Neural cell (in vitro differentiated cells): ENCODE results near the gene RNF145. TPM values are rescaled to one million over a fixed set of nuclear protein-coding genes. Genes with fewer than 3 reads are reported as not detected.

Experiments
- H2AFZ ChIP-seq: fragments of 200-600, 300-800 bp; sonication (generic), shearing (Covaris generic); 2 replicates; pipeline ENCODE4 v1.6.0; 2014; ENCODE audit warnings: low read depth, mild to moderate bottlenecking, antibody characterized with exemption, low read length, moderate library complexity
- H3F3A ChIP-seq: fragments of 200-600 bp; shearing (Covaris generic); 2 replicates; pipeline ENCODE4 v1.6.1; 2016; ENCODE audit warnings: mild to moderate bottlenecking, moderate library complexity, mixed read lengths, antibody characterized with exemption, low read length; ENCODE audit not compliant: insufficient read depth, poor library complexity, severe bottlenecking
- H3K27ac ChIP-seq: fragments of 200-600, 300-800 bp; sonication (generic), shearing (Covaris generic); 2 replicates; pipeline ENCODE4 v1.5.1; 2014; ENCODE audit warnings: mild to moderate bottlenecking, low read length, moderate library complexity
- H3K27me3 ChIP-seq: fragments of 300-800, 200-600 bp; sonication (generic), shearing (Covaris generic); 2 replicates; pipeline ENCODE4 v1.6.0; 2014; ENCODE audit warnings: mild to moderate bottlenecking, low read depth, low read length, moderate library complexity; ENCODE audit not compliant: insufficient read depth
- H3K36me3 ChIP-seq: fragments of 300-800, 200-600 bp; sonication (generic), shearing (Covaris generic); 2 replicates; pipeline ENCODE4 v1.5.1; 2014; ENCODE audit warnings: mild to moderate bottlenecking, antibody characterized with exemption, low read length, moderate library complexity; ENCODE audit not compliant: insufficient read depth
- H3K4me2 ChIP-seq: fragments of 300-800, 200-600 bp; sonication (generic), shearing (Covaris generic); 2 replicates; pipeline ENCODE4 v1.6.0; 2014; ENCODE audit warnings: mild to moderate bottlenecking, low read length
- H3K4me3 ChIP-seq: fragments of 300-800, 200-600 bp; sonication (generic), shearing (Covaris generic); 2 replicates; pipeline ENCODE4 v1.5.1; 2014; ENCODE audit warnings: mild to moderate bottlenecking, low read length, moderate library complexity
- H3K79me2 ChIP-seq: fragments of 200-600 bp; shearing (Covaris generic); replicated peaks from 2 replicates; pipeline ENCODE4 v1.6.0; 2014; ENCODE audit warnings: mild to moderate bottlenecking, low read length, moderate library complexity; ENCODE audit not compliant: insufficient read depth
- H3K9ac ChIP-seq: fragments of 300-800, 200-600 bp; sonication (generic), shearing (Covaris generic); 2 replicates; pipeline ENCODE4 v1.6.1; 2016; ENCODE audit warnings: mild to moderate bottlenecking, low read length, mixed read lengths
- H3K9me2 ChIP-seq: fragments of 200-600 bp; shearing (Covaris generic); 2 replicates; pipeline ENCODE4 v1.6.1; 2016; ENCODE audit warnings: mild to moderate bottlenecking, low read length, mixed read lengths; ENCODE audit not compliant: insufficient read depth
- H3K9me3 ChIP-seq: fragments of 200-600, 300-800 bp; sonication (generic), shearing (Covaris generic); 2 replicates; pipeline ENCODE4 v1.6.1; 2016; ENCODE audit warnings: mild to moderate bottlenecking, mixed run types, low read length, moderate library complexity, mixed read lengths
- H4K20me1 ChIP-seq: fragments of 200-600 bp; shearing (Covaris generic); 2 replicates; pipeline ENCODE4 v1.6.1; 2016; ENCODE audit warnings: mild to moderate bottlenecking, mixed run types; ENCODE audit not compliant: insufficient read depth
- EP300 ChIP-seq: fragments of 450-650 bp; conservative IDR thresholded peaks from 2 replicates; pipeline ENCODE4 v1.6.1; 2014; ENCODE audit warnings: antibody characterized with exemption, mild to moderate bottlenecking, moderate library complexity; ENCODE audit not compliant: poor library complexity, severe bottlenecking
- EZH2 ChIP-seq: fragments of 200-600, 300-800 bp; shearing (Covaris generic), sonication (generic); IDR thresholded peaks from 2 replicates; pipeline ENCODE4 v1.6.1; 2014; ENCODE audit warnings: antibody characterized with exemption, low read length, borderline replicate concordance, mild to moderate bottlenecking; ENCODE audit not compliant: insufficient read depth, poor library complexity, severe bottlenecking
- MXI1 ChIP-seq: fragments of 450-650 bp; conservative IDR thresholded peaks from 2 replicates; pipeline ENCODE4 v1.6.1; 2014; ENCODE audit warnings: antibody characterized with exemption, mild to moderate bottlenecking; ENCODE audit not compliant: poor library complexity, severe bottlenecking
- POLR2AphosphoS5 ChIP-seq: IDR thresholded peaks from 2 replicates; pipeline ENCODE4 v1.6.1; 2012
- RAD21 ChIP-seq: fragments of 450-650 bp; conservative IDR thresholded peaks from 2 replicates; pipeline ENCODE4 v1.6.1; 2014; ENCODE audit warnings: antibody characterized with exemption, mild to moderate bottlenecking, moderate library complexity
- SMC3 ChIP-seq: fragments of 450-650 bp; conservative IDR thresholded peaks from 2 replicates; pipeline ENCODE4 v1.6.1; 2014; ENCODE audit warnings: antibody characterized with exemption, mild to moderate bottlenecking, moderate library complexity; ENCODE audit not compliant: poor library complexity
- TAF1 ChIP-seq: IDR thresholded peaks from 2 replicates; pipeline ENCODE4 v1.6.1; 2012; ENCODE audit warnings: low read depth
- polyA minus RNA-seq: library from RNA; depleted of rRNA, polyadenylated mRNA; stranded (reverse); fragments of >200 nt; gene quantifications from 2 replicates; pipeline ENCODE4 v1.2.3, GENCODE V29; 2014
- polyA plus RNA-seq: library from polyadenylated mRNA; depleted of rRNA; stranded (reverse); fragments of >200 nt; gene quantifications from 2 replicates; pipeline ENCODE4 v1.2.3, GENCODE V29; 2014
- TF ChIP-seq, protein P1 (sequence below): IDR thresholded peaks from 2 replicates; pipeline ENCODE4 v1.6.1; 2012; ENCODE audit warnings: borderline replicate concordance
- TF ChIP-seq, protein P2 (sequence below): fragments of 450-650 bp; IDR thresholded peaks from 2 replicates; pipeline ENCODE4 v1.5.1; 2014; ENCODE audit warnings: antibody characterized with exemption, mild to moderate bottlenecking, moderate library complexity; ENCODE audit not compliant: poor library complexity, severe bottlenecking

Gene RNF145, protein sequence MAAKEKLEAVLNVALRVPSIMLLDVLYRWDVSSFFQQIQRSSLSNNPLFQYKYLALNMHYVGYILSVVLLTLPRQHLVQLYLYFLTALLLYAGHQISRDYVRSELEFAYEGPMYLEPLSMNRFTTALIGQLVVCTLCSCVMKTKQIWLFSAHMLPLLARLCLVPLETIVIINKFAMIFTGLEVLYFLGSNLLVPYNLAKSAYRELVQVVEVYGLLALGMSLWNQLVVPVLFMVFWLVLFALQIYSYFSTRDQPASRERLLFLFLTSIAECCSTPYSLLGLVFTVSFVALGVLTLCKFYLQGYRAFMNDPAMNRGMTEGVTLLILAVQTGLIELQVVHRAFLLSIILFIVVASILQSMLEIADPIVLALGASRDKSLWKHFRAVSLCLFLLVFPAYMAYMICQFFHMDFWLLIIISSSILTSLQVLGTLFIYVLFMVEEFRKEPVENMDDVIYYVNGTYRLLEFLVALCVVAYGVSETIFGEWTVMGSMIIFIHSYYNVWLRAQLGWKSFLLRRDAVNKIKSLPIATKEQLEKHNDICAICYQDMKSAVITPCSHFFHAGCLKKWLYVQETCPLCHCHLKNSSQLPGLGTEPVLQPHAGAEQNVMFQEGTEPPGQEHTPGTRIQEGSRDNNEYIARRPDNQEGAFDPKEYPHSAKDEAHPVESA
- polyA plus RNA-seq (49.7 and 52.4 TPM in 2 replicates), polyA minus RNA-seq (53.6 and 56.4 TPM in 2 replicates)

DNA sequence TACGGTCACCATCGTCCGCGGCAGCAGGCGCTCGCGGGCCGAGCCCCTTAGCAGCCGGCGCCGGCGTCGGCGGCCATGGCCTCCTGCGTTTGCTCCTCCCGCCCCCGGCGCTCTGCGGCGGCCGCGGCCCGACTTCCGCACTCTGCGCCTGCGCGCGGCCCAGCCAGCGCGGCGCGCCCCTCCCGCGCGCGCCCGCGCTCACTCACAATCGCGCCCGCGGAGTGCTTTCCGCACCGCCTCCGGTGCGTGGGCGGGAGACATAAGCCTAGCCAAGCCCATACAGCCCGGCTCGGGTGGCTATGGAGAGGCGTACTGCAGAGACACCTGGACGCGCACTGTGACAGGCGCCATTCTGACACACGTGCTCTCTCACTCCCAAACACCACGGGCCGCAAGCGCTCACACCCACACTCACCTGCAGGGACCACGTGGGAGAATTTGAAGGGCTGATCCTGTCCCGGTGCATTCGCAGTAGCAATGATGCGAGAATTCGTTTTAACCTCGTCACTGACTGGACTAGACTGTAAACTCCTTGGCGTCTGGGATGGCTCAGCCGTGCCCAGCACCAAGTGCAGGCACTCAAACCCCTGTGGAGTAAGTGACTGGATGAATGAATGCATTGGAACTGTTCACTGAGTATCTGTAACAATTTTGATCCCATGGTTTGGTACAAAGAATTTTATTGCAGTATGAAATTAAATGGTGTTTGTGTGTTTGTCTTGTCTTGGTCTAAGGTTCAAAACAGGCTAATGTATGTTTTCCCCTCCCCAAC is at the start of gene RNF145:
TSS of gene RNF145 (minus strand) at position 116 of the 772 bp plus-strand sequence. CDS start 5,936 bp downstream, outside the sequence.
- peaks cover 2% of the 10 kb centered on the region for H3K9me2 ChIP-seq
- H3K4me2 ChIP-seq, result peak within 1 kb of the TSS; percentile 88
- H3K4me3 ChIP-seq, result peak within 1 kb of the TSS; percentile 79
- no peaks in the 10 kb centered on the region for H3K36me3 ChIP-seq
- H2AFZ ChIP-seq, result peak within 1 kb of the TSS; percentile 47
- peaks cover 11% of the 10 kb centered on the region for H3F3A ChIP-seq
- TF ChIP-seq, protein P1, sequence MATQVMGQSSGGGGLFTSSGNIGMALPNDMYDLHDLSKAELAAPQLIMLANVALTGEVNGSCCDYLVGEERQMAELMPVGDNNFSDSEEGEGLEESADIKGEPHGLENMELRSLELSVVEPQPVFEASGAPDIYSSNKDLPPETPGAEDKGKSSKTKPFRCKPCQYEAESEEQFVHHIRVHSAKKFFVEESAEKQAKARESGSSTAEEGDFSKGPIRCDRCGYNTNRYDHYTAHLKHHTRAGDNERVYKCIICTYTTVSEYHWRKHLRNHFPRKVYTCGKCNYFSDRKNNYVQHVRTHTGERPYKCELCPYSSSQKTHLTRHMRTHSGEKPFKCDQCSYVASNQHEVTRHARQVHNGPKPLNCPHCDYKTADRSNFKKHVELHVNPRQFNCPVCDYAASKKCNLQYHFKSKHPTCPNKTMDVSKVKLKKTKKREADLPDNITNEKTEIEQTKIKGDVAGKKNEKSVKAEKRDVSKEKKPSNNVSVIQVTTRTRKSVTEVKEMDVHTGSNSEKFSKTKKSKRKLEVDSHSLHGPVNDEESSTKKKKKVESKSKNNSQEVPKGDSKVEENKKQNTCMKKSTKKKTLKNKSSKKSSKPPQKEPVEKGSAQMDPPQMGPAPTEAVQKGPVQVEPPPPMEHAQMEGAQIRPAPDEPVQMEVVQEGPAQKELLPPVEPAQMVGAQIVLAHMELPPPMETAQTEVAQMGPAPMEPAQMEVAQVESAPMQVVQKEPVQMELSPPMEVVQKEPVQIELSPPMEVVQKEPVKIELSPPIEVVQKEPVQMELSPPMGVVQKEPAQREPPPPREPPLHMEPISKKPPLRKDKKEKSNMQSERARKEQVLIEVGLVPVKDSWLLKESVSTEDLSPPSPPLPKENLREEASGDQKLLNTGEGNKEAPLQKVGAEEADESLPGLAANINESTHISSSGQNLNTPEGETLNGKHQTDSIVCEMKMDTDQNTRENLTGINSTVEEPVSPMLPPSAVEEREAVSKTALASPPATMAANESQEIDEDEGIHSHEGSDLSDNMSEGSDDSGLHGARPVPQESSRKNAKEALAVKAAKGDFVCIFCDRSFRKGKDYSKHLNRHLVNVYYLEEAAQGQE, result peak; percentile 64
- TF ChIP-seq POLR2AphosphoS5 (peak; percentile 61), TAF1 (no peak), EZH2 (no peak), RAD21 (peak; percentile 49), SMC3 (peak; percentile 56), MXI1 (peak; percentile 98), EP300 (peak; percentile 73)
- TF ChIP-seq, protein P2, sequence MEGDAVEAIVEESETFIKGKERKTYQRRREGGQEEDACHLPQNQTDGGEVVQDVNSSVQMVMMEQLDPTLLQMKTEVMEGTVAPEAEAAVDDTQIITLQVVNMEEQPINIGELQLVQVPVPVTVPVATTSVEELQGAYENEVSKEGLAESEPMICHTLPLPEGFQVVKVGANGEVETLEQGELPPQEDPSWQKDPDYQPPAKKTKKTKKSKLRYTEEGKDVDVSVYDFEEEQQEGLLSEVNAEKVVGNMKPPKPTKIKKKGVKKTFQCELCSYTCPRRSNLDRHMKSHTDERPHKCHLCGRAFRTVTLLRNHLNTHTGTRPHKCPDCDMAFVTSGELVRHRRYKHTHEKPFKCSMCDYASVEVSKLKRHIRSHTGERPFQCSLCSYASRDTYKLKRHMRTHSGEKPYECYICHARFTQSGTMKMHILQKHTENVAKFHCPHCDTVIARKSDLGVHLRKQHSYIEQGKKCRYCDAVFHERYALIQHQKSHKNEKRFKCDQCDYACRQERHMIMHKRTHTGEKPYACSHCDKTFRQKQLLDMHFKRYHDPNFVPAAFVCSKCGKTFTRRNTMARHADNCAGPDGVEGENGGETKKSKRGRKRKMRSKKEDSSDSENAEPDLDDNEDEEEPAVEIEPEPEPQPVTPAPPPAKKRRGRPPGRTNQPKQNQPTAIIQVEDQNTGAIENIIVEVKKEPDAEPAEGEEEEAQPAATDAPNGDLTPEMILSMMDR, result peak; percentile 29
- peak within 1 kb of the TSS; percentile 83 for H3K9ac ChIP-seq
- peak within 1 kb of the TSS; percentile 86 for H3K27ac ChIP-seq
- peaks cover 31% of the 10 kb centered on the region for H3K79me2 ChIP-seq
- no peaks in the 10 kb centered on the region for H3K27me3 ChIP-seq
- no peaks in the 10 kb centered on the region for H4K20me1 ChIP-seq
- H3K9me3 ChIP-seq, result no peaks in the 10 kb centered on the region

DNA sequence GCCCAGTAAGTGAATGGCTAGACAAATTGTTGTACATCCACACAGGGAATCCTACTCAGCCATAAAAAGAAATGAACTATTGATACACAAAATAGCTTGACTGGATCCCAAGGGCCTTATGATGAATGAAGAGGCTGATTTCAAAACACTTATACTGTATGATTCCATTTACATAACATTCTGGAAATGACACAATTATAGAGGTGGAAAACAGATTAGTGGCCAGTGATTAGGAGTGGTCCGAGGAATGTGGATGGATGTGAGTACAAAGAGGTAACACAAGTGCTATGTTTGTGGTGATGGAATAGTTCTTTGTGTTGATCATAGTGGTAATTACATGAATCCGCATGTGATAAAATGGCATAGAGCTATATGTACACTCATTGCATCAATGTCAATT is 49.0 kb upstream of the RNF145 start:
- Histone ChIP-seq H3K27me3 (no peaks in the 10 kb centered on the region), H3K9me3 (no peaks in the 10 kb centered on the region), H3K4me2 (no peak overlapping the region), H3F3A (no peaks in the 10 kb centered on the region), H3K4me3 (no peak overlapping the region), H3K9me2 (no peaks in the 10 kb centered on the region), H3K9ac (no peak overlapping the region), H2AFZ (no peak overlapping the region), H3K27ac (no peak overlapping the region), H4K20me1 (no peaks in the 10 kb centered on the region), H3K36me3 (no peaks in the 10 kb centered on the region), H3K79me2 (peaks cover 2% of the 10 kb centered on the region)
- no peak for TF ChIP-seq POLR2AphosphoS5
- TF ChIP-seq, protein P1, result no peak
- TF ChIP-seq RAD21, result no peak
- TF ChIP-seq, protein P2, result no peak
- TF ChIP-seq SMC3, result no peak
- no peak for TF ChIP-seq TAF1
- TF ChIP-seq EZH2, result no peak
- no peak for TF ChIP-seq MXI1
- TF ChIP-seq EP300, result no peak
